ENCODE results near the gene TRIM32. TPM values are rescaled to one million over a fixed set of nuclear protein-coding genes. Genes with fewer than 3 reads are reported as not detected.

TRIM32 gene
- total RNA-seq, 1 donor from 2014 or later: 15.6 TPM

GRCh38 chr9:116695438-116695837, 8.3 kb downstream of the TRIM32 start:
- no peak overlapping the region for H3K4me3 ChIP-seq (ENCODE audit: low read depth, low read length)
- TF ChIP-seq, protein P1, sequence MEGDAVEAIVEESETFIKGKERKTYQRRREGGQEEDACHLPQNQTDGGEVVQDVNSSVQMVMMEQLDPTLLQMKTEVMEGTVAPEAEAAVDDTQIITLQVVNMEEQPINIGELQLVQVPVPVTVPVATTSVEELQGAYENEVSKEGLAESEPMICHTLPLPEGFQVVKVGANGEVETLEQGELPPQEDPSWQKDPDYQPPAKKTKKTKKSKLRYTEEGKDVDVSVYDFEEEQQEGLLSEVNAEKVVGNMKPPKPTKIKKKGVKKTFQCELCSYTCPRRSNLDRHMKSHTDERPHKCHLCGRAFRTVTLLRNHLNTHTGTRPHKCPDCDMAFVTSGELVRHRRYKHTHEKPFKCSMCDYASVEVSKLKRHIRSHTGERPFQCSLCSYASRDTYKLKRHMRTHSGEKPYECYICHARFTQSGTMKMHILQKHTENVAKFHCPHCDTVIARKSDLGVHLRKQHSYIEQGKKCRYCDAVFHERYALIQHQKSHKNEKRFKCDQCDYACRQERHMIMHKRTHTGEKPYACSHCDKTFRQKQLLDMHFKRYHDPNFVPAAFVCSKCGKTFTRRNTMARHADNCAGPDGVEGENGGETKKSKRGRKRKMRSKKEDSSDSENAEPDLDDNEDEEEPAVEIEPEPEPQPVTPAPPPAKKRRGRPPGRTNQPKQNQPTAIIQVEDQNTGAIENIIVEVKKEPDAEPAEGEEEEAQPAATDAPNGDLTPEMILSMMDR (conservative IDR thresholded peaks at IDR 0.05; ENCODE audit: low read depth, low read length): no peak
- DNase-seq (ENCODE audit: low read depth): no peak

- no peak for DNase-seq (ENCODE audit: low read depth)
- TF ChIP-seq, protein P1 (conservative IDR thresholded peaks at IDR 0.05; ENCODE audit: low read depth, low read length): no peak
- H3K4me3 ChIP-seq (ENCODE audit: low read depth, low read length): no peak overlapping the region
Measured at GRCh38 chr9:116697362-116697761, 10.3 kb downstream of the TRIM32 start.

DNA sequence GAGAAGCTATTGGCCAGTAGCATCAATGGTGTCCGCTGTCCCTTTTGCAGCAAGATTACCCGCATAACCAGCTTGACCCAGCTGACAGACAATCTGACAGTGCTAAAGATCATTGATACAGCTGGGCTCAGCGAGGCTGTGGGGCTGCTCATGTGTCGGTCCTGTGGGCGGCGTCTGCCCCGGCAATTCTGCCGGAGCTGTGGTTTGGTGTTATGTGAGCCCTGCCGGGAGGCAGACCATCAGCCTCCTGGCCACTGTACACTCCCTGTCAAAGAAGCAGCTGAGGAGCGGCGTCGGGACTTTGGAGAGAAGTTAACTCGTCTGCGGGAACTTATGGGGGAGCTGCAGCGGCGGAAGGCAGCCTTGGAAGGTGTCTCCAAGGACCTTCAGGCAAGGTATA, 10.8 kb downstream of the TRIM32 start:
- TF ChIP-seq, protein P1 (conservative IDR thresholded peaks at IDR 0.05; ENCODE audit: low read depth, low read length): no peak
- DNase-seq (ENCODE audit: low read depth): no peak
- no peak overlapping the region for H3K4me3 ChIP-seq (ENCODE audit: low read depth, low read length)

DNA sequence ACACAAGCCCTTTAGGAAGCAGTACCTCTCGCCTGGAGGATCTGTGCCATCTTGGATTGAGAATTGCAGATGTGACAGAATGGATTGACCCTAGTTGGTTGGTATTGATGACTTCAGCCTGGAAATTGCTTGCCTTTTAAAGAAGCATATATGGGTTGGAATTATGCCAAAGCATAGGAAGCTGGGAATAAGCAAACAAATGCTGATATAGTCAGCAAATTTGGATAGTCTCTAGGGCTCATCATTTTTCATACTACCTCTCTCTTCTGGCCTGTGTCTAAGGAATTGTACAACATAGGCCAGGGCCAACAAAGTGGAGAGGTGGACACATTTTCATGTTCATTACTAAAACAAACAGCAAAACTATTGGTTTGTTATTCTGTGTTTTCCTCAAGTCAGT, 13.2 kb downstream of the TRIM32 start:
- TF ChIP-seq, protein P1 (conservative IDR thresholded peaks at IDR 0.05; ENCODE audit: low read depth, low read length): no peak
- no peak overlapping the region for H3K4me3 ChIP-seq (ENCODE audit: low read depth, low read length)
- no peak for DNase-seq (ENCODE audit: low read depth)

GRCh38 chr9:116700882-116701865, 14.1 kb downstream of the TRIM32 start:
- no peak overlapping the region for H3K4me3 ChIP-seq (ENCODE audit: low read depth, low read length)
- DNase-seq (ENCODE audit: low read depth): no peak
- TF ChIP-seq, protein P1 (conservative IDR thresholded peaks at IDR 0.05; ENCODE audit: low read depth, low read length): no peak

GRCh38 chr9:116701940-116702642, 15.0 kb downstream of the TRIM32 start:
- H3K4me3 ChIP-seq (ENCODE audit: low read depth, low read length): no peak overlapping the region
- DNase-seq (ENCODE audit: low read depth): no peak
- TF ChIP-seq, protein P1 (conservative IDR thresholded peaks at IDR 0.05; ENCODE audit: low read depth, low read length): no peak
